Stimulated activated CD4-positive, alpha-beta T cell treated with anti-CD3 and anti-CD28 coated beads, Interleukin-15, amount 100 ng/mL, for 1 hour (primary cell): ENCODE results near the gene DDC.

ENCODE experiments used
- DNase-seq, 2 donors: peaks; one replicate each; pipeline ENCODE4 v3.0.0-alpha.2; 2020; ENCODE audit warnings: low read depth in 1 of 2, low spot score in 1 of 2

DDC gene, protein sequence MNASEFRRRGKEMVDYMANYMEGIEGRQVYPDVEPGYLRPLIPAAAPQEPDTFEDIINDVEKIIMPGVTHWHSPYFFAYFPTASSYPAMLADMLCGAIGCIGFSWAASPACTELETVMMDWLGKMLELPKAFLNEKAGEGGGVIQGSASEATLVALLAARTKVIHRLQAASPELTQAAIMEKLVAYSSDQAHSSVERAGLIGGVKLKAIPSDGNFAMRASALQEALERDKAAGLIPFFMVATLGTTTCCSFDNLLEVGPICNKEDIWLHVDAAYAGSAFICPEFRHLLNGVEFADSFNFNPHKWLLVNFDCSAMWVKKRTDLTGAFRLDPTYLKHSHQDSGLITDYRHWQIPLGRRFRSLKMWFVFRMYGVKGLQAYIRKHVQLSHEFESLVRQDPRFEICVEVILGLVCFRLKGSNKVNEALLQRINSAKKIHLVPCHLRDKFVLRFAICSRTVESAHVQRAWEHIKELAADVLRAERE

DNA sequence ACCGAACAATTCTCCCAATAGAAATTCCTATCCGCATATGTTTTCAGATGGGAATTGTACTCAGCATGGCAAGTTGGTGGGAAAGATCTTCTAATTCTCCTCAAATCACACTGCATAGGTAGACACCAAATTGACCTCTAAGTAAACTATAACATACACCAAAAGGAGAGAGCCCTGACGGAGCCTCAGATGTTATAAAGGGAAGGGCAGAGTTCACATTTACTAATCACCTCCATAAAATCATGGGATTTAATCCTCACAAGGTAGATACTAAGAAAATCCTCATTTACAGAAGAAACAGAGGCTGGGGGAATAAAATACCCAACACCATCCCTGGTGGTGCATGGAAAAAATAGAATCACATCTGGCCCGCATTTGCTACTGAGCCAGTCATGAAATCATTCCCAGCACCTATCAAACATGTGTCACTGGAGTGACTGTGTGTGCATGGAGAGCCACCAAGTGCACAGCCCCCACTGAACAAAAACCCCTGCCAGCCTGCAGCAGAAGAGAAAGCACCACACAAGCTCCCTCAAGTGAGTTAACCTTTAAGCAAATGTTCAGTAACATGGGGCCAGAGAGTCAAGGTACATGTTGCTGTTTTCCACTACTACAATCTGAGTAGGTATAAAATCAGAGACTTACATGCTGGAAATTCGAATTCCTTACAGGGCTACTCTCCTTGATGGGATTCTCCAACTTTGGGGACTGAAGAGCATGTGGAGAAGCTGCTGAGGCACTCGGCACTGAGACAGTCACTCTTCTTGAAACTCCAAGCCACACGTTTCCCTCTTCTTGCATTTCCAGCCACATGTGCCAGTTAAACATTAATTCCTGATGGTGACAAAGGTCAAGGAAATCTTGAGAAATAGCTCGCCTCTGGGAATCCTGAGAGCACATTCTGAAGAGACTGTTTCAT is at the start of gene DDC:
Gene DDC, minus strand, starts transcription at position 766 of the 919 bp plus-strand sequence. CDS start 21,320 bp downstream, outside the sequence.
- no peak for DNase-seq

- DNase-seq, result no peak
These were observed 48.3 kb upstream of the DDC start for GRCh38 chr7:50613473-50613872.

GRCh38 chr7:50612704-50613103 is 47.5 kb upstream of the DDC start:
- no peak for DNase-seq

DNA sequence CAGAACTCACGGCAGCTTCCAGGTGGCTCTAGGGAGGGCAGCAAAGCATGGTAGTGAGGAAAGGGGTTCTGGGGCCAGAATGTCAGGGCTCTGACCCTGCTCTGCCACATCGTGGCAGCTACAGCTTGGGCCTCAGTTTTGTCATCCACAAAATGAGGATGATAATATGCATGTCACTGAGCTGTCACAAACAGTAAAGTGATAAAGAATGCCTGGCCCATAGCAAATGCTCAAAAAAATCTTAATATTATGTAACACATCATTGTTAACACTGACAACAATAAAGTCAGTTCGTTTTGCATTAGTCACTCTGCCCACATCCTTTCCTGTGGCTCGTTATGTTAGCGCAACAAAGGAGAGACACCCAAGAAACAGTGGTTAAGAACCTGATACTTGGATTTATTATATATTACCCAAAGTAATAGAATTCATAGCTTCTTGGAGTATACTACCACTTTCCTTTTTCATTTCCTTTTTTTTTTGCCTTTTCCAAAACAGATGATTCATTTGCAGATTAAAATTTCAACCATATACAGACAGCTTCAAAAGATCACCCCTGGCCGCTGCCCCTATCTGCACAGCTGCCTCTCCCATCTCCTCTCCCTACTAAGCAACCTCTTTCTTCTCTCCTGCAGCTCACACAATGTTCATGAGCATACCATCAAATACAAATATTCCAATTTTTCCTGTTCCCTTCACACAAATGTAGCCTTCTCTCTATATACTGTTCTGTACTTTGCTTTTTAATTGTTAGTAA is 45.5 kb upstream of the DDC start:
- no peak for DNase-seq

GRCh38 chr7:50608196-50608906 is 43.1 kb upstream of the DDC start:
- DNase-seq, result no peak

DNA sequence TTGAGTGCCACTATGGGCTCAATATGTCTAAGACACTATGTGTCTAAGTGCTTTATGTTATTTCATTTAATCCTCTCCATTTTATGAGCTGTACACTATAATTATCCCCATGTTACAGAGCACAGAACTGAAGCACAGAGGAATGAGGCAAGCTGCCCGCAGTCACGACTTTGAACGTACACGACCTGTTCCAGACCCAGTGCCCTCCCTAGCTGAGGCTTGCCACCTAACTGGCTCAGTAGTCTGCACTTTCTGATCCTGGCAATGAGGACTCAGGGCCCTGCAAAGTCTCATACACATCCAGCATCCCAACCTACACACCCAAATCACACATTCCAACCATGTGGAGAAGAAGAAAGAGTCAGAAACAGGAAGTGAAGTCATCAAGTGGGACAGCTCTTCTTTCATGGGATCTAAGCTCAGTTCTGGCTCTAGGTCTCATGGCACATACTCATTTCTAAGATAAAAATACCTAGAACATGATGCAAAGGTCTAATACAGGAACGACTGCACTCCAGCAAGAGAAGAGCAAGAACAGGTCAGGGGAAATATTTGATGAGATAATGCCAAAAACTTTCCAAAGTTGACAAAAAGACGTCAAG is 42.4 kb upstream of the DDC start:
- no peak for DNase-seq

- no peak for DNase-seq
These were observed 39.9 kb upstream of the DDC start for GRCh38 chr7:50605059-50605458.

GRCh38 chr7:50603287-50603686 is 38.1 kb upstream of the DDC start:
- no peak for DNase-seq

DNA sequence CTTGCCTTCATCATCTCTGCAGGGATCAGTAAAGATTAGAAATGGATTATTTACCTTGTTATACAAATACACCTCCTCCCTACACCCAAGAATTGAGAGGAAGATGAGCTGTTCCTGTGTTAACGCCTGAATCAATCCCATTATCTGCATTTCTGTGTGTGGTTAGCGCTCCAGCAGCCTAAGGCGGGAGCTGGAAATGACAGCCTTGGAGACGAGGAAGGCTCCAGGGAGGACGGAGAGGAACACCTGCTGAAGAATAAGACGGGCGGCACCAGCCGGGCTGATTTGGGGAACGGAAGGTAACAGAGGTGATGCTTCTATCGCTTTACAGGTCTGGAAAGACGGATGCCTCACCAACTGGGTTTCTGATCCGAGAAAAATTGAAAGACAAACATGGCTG is 34.2 kb upstream of the DDC start:
- no peak for DNase-seq

- DNase-seq, result no peak
These were observed 33.5 kb upstream of the DDC start for GRCh38 chr7:50598460-50599343.

GRCh38 chr7:50596484-50596883 is 31.3 kb upstream of the DDC start:
- DNase-seq, result no peak

GRCh38 chr7:50595491-50596102 is 30.4 kb upstream of the DDC start:
- no peak for DNase-seq

DNA sequence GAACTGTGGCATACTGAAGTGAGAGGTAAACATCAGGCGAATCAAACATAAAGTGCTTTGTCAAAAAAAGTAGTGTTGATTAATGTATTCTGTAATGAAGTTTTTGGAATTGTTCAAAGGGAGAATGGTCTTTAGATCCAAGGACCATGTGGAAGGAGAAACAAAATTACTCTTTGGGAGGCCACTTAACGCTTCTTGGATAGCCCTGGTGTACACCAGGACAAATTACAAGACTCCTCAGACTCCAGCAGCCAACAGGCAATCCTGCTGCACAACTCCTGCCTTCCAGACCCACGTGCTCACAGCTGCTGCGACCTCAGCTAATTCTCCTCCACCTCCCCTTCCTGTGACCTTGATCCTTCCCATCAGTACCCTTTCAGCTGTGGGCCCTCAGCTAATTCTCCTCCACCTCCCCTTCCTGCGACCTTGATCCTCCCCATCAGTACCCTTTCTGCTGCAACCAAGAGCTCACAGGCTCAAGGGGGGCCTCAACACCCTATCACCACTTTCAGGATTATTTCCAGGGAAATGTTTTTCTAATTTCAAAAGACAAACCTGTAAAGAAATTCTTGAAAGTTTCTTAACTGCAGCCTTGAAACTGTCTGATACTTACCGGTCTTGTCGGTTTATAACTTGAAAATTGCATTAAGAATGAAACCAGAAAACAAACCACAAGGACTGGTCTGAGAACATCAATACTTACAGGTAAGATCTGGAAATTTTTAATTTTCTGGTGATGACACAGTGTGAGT is 29.7 kb upstream of the DDC start:
- no peak for DNase-seq

DNA sequence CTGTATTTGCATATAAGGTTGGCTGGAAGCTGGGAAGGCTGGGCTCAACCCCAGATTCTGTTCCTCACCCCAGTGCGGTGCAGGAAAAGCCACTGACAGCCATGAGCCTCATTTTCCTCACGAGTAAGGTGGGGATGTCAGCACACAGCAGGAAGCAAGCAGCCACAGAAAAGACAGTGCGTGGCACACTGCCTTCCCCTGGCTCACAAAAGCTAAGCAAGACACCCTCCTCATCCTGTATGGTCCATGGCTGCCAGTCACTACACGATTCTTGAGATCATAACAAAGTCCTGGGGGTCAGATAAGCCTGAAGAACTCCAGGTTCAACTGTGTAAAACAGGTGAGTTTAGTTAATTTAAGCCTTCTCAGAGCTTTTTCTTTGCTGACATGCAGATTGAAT is 28.9 kb upstream of the DDC start:
- DNase-seq, result no peak

- no peak for DNase-seq
These were observed 27.7 kb upstream of the DDC start for GRCh38 chr7:50592940-50593339.

- no peak for DNase-seq
These were observed 26.6 kb upstream of the DDC start for GRCh38 chr7:50591480-50592438.

- no peak for DNase-seq
These were observed 25.9 kb upstream of the DDC start for GRCh38 chr7:50591098-50591479.
